ENCODE measurements around the gene NFXL1.

GRCh38 chr4:47899639-47900038, 14.7 kb downstream of the NFXL1 start:
- TF ChIP-seq CTCF (IDR thresholded peaks at IDR 0.05; ENCODE audit: insufficient read depth, low read length) (no peak), REST (IDR thresholded peaks at IDR 0.05; ENCODE audit: insufficient replicate concordance, low read depth) (no peak), POLR2AphosphoS5 (IDR thresholded peaks at IDR 0.05; ENCODE audit: low read depth) (no peak)
